ENCODE measurements around the gene NOS1AP. TPM values are rescaled to one million over a fixed set of nuclear protein-coding genes. Genes with fewer than 3 reads are reported as not detected.

Gene NOS1AP
- polyA plus RNA-seq, 1 of the 3 experiments (the other 2 are of a cell fraction) = 0.03 TPM

DNA sequence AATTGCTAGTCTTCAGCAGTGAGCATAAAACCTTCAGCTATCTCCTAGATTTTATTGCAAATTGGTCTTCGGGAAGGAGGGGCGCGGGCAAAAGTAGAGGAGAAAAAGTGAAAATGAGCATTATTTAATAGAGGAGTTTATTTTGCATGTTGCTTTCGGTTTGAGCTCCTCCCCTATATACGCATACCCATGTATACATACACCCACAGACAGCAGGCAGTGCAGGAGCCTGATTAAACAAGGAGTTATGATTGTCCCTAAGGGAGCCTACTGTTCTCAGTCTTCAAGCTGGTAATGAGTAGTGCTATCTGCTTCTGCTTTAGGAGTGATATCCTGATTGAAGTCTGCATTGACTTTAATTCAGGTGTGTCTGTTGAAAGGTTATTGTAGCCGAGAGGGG, 173.3 kb downstream of the NOS1AP start (continued):
- TF ChIP-seq CTCF (IDR thresholded peaks at IDR 0.05) = no peak
- no peak for TF ChIP-seq MAX (IDR thresholded peaks at IDR 0.05; ENCODE audit: low read depth)

- no peaks in the 10 kb centered on the region for H3F3A ChIP-seq (replicated peaks; ENCODE audit: insufficient read depth)
- H3K9me2 ChIP-seq = no peaks in the 10 kb centered on the region
- no peaks in the 10 kb centered on the region for H3K36me3 ChIP-seq (replicated peaks in 1 of 2; ENCODE audit: control insufficient read depth in 1 of 2, insufficient read depth in 2 of 2, low read length in 1 of 2)
- H3K27ac ChIP-seq (ENCODE audit: low read depth in 2 of 2, low read length in 1 of 2) = no peak overlapping the region
- no peaks in the 10 kb centered on the region for H4K20me1 ChIP-seq (ENCODE audit: insufficient read depth)
- no peak overlapping the region for H3K4me3 ChIP-seq (ENCODE audit: low read depth in 2 of 2, low read length in 1 of 2)
- no peak overlapping the region for H3K4me2 ChIP-seq
- CTCF ChIA-PET = interaction anchor here (0.6 to 1.7 kb wide), 3 partner anchors 137 to 271 kb away, joined by 3 to 4 read pairs (median 3); no protein-coding TSS in a partner anchor
- TF ChIP-seq TAF1 (IDR thresholded peaks at IDR 0.05; ENCODE audit: borderline replicate concordance, low read depth, low read length) (no peak), FOXM1 (IDR thresholded peaks at IDR 0.05; ENCODE audit: low read depth) (no peak), ELF1 (IDR thresholded peaks at IDR 0.05) (no peak), POLR2AphosphoS5 (IDR thresholded peaks at IDR 0.05; ENCODE audit: low read depth, low read length) (no peak), YY1 (IDR thresholded peaks at IDR 0.05; ENCODE audit: low read depth) (no peak), CTCF (IDR thresholded peaks at IDR 0.05) (no peak), RXRA (IDR thresholded peaks at IDR 0.05; ENCODE audit: borderline replicate concordance, low read depth) (no peak), EZH2phosphoT487 (IDR thresholded peaks at IDR 0.05; ENCODE audit: borderline replicate concordance, low read depth) (no peak), SMC3 (IDR thresholded peaks at IDR 0.05; ENCODE audit: low read depth, low read length) (no peak), RCOR1 (IDR thresholded peaks at IDR 0.05; ENCODE audit: low read length) (no peak), MXI1 (IDR thresholded peaks at IDR 0.05; ENCODE audit: low read depth, low read length) (no peak)
- TF ChIP-seq, protein P1, sequence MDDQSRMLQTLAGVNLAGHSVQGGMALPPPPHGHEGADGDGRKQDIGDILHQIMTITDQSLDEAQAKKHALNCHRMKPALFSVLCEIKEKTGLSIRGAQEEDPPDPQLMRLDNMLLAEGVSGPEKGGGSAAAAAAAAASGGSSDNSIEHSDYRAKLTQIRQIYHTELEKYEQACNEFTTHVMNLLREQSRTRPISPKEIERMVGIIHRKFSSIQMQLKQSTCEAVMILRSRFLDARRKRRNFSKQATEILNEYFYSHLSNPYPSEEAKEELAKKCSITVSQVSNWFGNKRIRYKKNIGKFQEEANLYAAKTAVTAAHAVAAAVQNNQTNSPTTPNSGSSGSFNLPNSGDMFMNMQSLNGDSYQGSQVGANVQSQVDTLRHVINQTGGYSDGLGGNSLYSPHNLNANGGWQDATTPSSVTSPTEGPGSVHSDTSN (IDR thresholded peaks at IDR 0.05) = no peak
- TF ChIP-seq, protein P2, sequence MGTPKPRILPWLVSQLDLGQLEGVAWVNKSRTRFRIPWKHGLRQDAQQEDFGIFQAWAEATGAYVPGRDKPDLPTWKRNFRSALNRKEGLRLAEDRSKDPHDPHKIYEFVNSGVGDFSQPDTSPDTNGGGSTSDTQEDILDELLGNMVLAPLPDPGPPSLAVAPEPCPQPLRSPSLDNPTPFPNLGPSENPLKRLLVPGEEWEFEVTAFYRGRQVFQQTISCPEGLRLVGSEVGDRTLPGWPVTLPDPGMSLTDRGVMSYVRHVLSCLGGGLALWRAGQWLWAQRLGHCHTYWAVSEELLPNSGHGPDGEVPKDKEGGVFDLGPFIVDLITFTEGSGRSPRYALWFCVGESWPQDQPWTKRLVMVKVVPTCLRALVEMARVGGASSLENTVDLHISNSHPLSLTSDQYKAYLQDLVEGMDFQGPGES (IDR thresholded peaks at IDR 0.05; ENCODE audit: low read depth, low read length) = no peak
- DNase-seq = no peak
- H3K4me1 ChIP-seq (ENCODE audit: control insufficient read depth in 1 of 2, insufficient read depth in 2 of 2, low read depth in 1 of 2, low read length in 1 of 2) = no peaks in the 10 kb centered on the region
- no peaks in the 10 kb centered on the region for H3K79me2 ChIP-seq (ENCODE audit: insufficient read depth)
- H3K27me3 ChIP-seq (ENCODE audit: insufficient read depth) = no peaks in the 10 kb centered on the region
- no peak overlapping the region for H3K9ac ChIP-seq
- H2AFZ ChIP-seq (ENCODE audit: low read depth) = no peak overlapping the region
- POLR2A ChIA-PET = no interaction called here
- H3K9me3 ChIP-seq = no peaks in the 10 kb centered on the region
- WGBS (ENCODE audit: low lambda C conversion rate) = 47% methylated on average over 3 of the region's 3 CpGs
Measured at GRCh38 chr1:162248854-162249535, 179.5 kb downstream of the NOS1AP start.

Measured in SK-N-SH (cell line).